Measurements from ENCODE around the gene PRC1. TPM values are rescaled to one million over a fixed set of nuclear protein-coding genes. Genes with fewer than 3 reads are reported as not detected.

PRC1 gene
- total and polyA plus RNA-seq, 2 donors (not counting 1 experiment from before 2014, with no cell fraction given), result 9.4 to 11.6 TPM

- H3K9me3 ChIP-seq (ENCODE audit: control extremely low read depth in 1 of 3, control insufficient read depth in 2 of 3, insufficient read depth in 1 of 3, low read length in 2 of 3), result no peaks in the 10 kb centered on the region
- no peak overlapping the region for H3K4me3 ChIP-seq (ENCODE audit: control extremely low read depth in 1 of 5, extremely low read depth in 1 of 5, insufficient read depth in 1 of 5, low read depth in 2 of 5, low read length in 4 of 5)
- H3K4me1 Mint-ChIP-seq, result peaks cover 15% of the 10 kb centered on the region
- H3K27me3 ChIP-seq (replicated peaks in 1 of 4; ENCODE audit: control extremely low read depth in 1 of 4, control insufficient read depth in 3 of 4, insufficient read depth in 4 of 4, low read length in 3 of 4), result no peaks in the 10 kb centered on the region
- H2AFZ ChIP-seq (ENCODE audit: insufficient read depth, low read depth, low read length, poor library complexity, severe bottlenecking), result no peak overlapping the region
- H3K79me2 ChIP-seq (ENCODE audit: control insufficient read depth, insufficient read depth, low read length), result peaks cover 13% of the 10 kb centered on the region
- no peak overlapping the region for H3K27ac Mint-ChIP-seq
- H4K20me1 ChIP-seq (ENCODE audit: control insufficient read depth, insufficient read depth, low read length, poor library complexity, severe bottlenecking), result peaks cover 12% of the 10 kb centered on the region
- H3K4me2 ChIP-seq (replicated peaks; ENCODE audit: low read depth, low read length, poor library complexity, severe bottlenecking), result no peak overlapping the region
- ChIA-PET CTCF (interaction anchor here (1.4 to 8.7 kb wide), 2 partner anchors 27 to 181 kb away, joined by 3 to 118 read pairs; partner anchors contain the start of genes HDDC3 and UNC45A), POLR2A (no interaction called here)
- H3K27ac ChIP-seq (ENCODE audit: low read length in 2 of 2), result no peak overlapping the region
- no peak for TF ChIP-seq CTCF (IDR thresholded peaks at IDR 0.05)
- no peak for TF ChIP-seq EZH2 (IDR thresholded peaks at IDR 0.05; ENCODE audit: borderline replicate concordance, insufficient read depth, low read depth, low read length, poor library complexity, severe bottlenecking)
- WGBS (ENCODE audit: insufficient coverage), result 100% methylated on average over 4 of the region's 5 CpGs
- intact Hi-C loops (cut with micrococcal nuclease), result loop anchor here (5.0 kb wide), 1 partner anchor 62 kb away; the partner anchor contains the start of gene VPS33B
- no peak overlapping the region for H3K9ac ChIP-seq (ENCODE audit: low read length)
- no peak for ATAC-seq (ENCODE audit: low read depth)
- no peak overlapping the region for H3K4me3 Mint-ChIP-seq
- no peak for DNase-seq
- H3K9me3 Mint-ChIP-seq (ENCODE audit: insufficient read depth), result no peaks in the 10 kb centered on the region
- H3K4me1 ChIP-seq (ENCODE audit: control insufficient read depth in 2 of 2, insufficient read depth in 2 of 2, low read length in 2 of 2), result peaks cover 13 to 18% of the 10 kb centered on the region in 2 donors
- H3K36me3 ChIP-seq (replicated peaks in 1 of 2; ENCODE audit: control extremely low read depth in 1 of 2, control insufficient read depth in 1 of 2, extremely low read depth in 1 of 2, insufficient read depth in 2 of 2, low read length in 1 of 2), result peaks cover 0 to 29% of the 10 kb centered on the region in 2 experiments
- no peaks in the 10 kb centered on the region for H3K27me3 Mint-ChIP-seq
These were observed 34.4 kb downstream of the PRC1 start for GRCh38 chr15:90959894-90960293.

GRCh38 chr15:90959028-90959595 is 35.2 kb downstream of the PRC1 start:
- ChIA-PET POLR2A (interaction anchor here (0.7 kb wide), 1 partner anchor 343 kb away, joined by 4 read pairs; no protein-coding TSS in a partner anchor), CTCF (interaction anchor here (0.6 to 8.7 kb wide), 7 partner anchors 10 to 182 kb away, joined by 3 to 118 read pairs (median 5); partner anchors contain the start of genes HDDC3 and UNC45A)
- peaks cover 12% of the 10 kb centered on the region for H4K20me1 ChIP-seq (ENCODE audit: control insufficient read depth, insufficient read depth, low read length, poor library complexity, severe bottlenecking)
- H3K79me2 ChIP-seq (ENCODE audit: control insufficient read depth, insufficient read depth, low read length), result peaks cover 13% of the 10 kb centered on the region
- DNase-seq (no peak), ATAC-seq (ENCODE audit: low read depth) (no peak)
- peaks cover 16 to 22% of the 10 kb centered on the region in 2 donors for H3K4me1 ChIP-seq (ENCODE audit: control insufficient read depth in 2 of 2, insufficient read depth in 2 of 2, low read length in 2 of 2)
- H3K27ac ChIP-seq (ENCODE audit: low read length in 2 of 2), result no peak overlapping the region
- H3K4me2 ChIP-seq (replicated peaks; ENCODE audit: low read depth, low read length, poor library complexity, severe bottlenecking), result no peak overlapping the region
- no peaks in the 10 kb centered on the region for H3K9me3 Mint-ChIP-seq (ENCODE audit: insufficient read depth)
- no peaks in the 10 kb centered on the region for H3K27me3 Mint-ChIP-seq
- H3K9me3 ChIP-seq (ENCODE audit: control extremely low read depth in 1 of 3, control insufficient read depth in 2 of 3, insufficient read depth in 1 of 3, low read length in 2 of 3), result no peaks in the 10 kb centered on the region
- no peak overlapping the region for H3K27ac Mint-ChIP-seq
- H3K4me3 Mint-ChIP-seq, result no peak overlapping the region
- no peak overlapping the region for H3K9ac ChIP-seq (ENCODE audit: low read length)
- no peak overlapping the region for H3K4me3 ChIP-seq (ENCODE audit: control extremely low read depth in 1 of 5, extremely low read depth in 1 of 5, insufficient read depth in 1 of 5, low read depth in 2 of 5, low read length in 4 of 5)
- peaks cover 0 to 28% of the 10 kb centered on the region in 2 experiments for H3K36me3 ChIP-seq (replicated peaks in 1 of 2; ENCODE audit: control extremely low read depth in 1 of 2, control insufficient read depth in 1 of 2, extremely low read depth in 1 of 2, insufficient read depth in 2 of 2, low read length in 1 of 2)
- H2AFZ ChIP-seq (ENCODE audit: insufficient read depth, low read depth, low read length, poor library complexity, severe bottlenecking), result no peak overlapping the region
- H3K27me3 ChIP-seq (replicated peaks in 1 of 4; ENCODE audit: control extremely low read depth in 1 of 4, control insufficient read depth in 3 of 4, insufficient read depth in 4 of 4, low read length in 3 of 4), result no peaks in the 10 kb centered on the region
- WGBS (ENCODE audit: insufficient coverage), result 91% methylated on average over 4 of the region's 8 CpGs
- intact Hi-C loops (cut with micrococcal nuclease), result loop anchor here (5.0 kb wide), 1 partner anchor 63 kb away; the partner anchor contains the start of gene VPS33B
- TF ChIP-seq CTCF (IDR thresholded peaks at IDR 0.05) (no peak), EZH2 (IDR thresholded peaks at IDR 0.05; ENCODE audit: borderline replicate concordance, insufficient read depth, low read depth, low read length, poor library complexity, severe bottlenecking) (no peak)
- H3K4me1 Mint-ChIP-seq, result peaks cover 19% of the 10 kb centered on the region
